K562 (cell line): Measurements from ENCODE around the gene TMIGD3. TPM values are rescaled to one million over a fixed set of nuclear protein-coding genes. Genes with fewer than 3 reads are reported as not detected.

Experiments used
- ATAC-seq: fragments of 200-7000 bp; cut with Tn5 transposase; 3 replicates; pipeline ENCODE4 v1.9.1; 2020; ENCODE audit warnings: moderate library complexity
- BruUV-seq: library from RNA; stranded (reverse); fragments of 400-500 nt; replicated peaks from 2 replicates; lab custom pipeline; 2021; lab: Mats Ljungman, UMichigan
- CTCF ChIA-PET: fragments of 300-600 bp; formaldehyde crosslinking; extraction: SDS; loops from one replicate; lab custom pipeline; 2021; ENCODE audit warnings: low intra/inter-chr PET ratio; lab: Yijun Ruan, JAX
- POLR2A ChIA-PET: fragments of 300-600, 350-650 bp; sonication (Branson Sonifier 250); formaldehyde crosslinking; extraction: SDS; loops from one replicate; lab custom pipeline; 2021; ENCODE audit warnings: antibody characterized with exemption, inconsistent platforms; lab: Yijun Ruan, JAX
- DNase-seq, 4 experiments: peaks; one replicate each; pipeline versions ENCODE4 v3.0.0 to v3.0.0-alpha.2; 2011 to 2018; ENCODE audit warnings: low spot score in 3 of 4, mixed read lengths in 3 of 4; ENCODE audit errors: extremely low read depth in 1 of 4
- FAIRE-seq: peaks from 2 replicates; lab custom pipeline; 2011; peaks lifted over from hg19 to GRCh38; lab: Jason Lieb, UNC
- H2AFZ ChIP-seq: 2 replicates; pipeline ENCODE4 v1.6.0; 2011; ENCODE audit warnings: low read depth, low read length, control low read depth, inconsistent platforms
- H3K27ac ChIP-seq: fragments of 200-600 bp; 3 replicates; pipeline ENCODE4 v1.8.0; 2011; ENCODE audit warnings: low read depth, mild to moderate bottlenecking, control low read depth, inconsistent platforms, low read length, moderate library complexity, mixed read lengths; ENCODE audit errors: extremely low read depth
- H3K27me3 ChIP-seq, 2 experiments: fragments of 300-600 bp in 1 of 2; 2 replicates in 1 of 2; 3 replicates in 1 of 2; pipeline versions ENCODE4 v1.6.0 to v1.8.0; 2011; ENCODE audit warnings: inconsistent platforms in 2 of 2, low read length in 2 of 2, mild to moderate bottlenecking in 1 of 2, mixed read lengths in 1 of 2, moderate library complexity in 1 of 2; ENCODE audit not compliant: control insufficient read depth in 2 of 2, insufficient read depth in 2 of 2
- H3K36me3 ChIP-seq: fragments of 300-600 bp; 3 replicates; pipeline ENCODE4 v1.8.0; 2011; ENCODE audit warnings: mild to moderate bottlenecking, low read length, inconsistent platforms; ENCODE audit not compliant: control insufficient read depth, insufficient read depth
- H3K4me1 ChIP-seq, 2 experiments: fragments of 200-600 bp in 1 of 2; replicated peaks in 1 of 2; 2 replicates in 1 of 2; 3 replicates in 1 of 2; pipeline versions ENCODE4 v1.5.1 to v1.8.0; 2011; ENCODE audit warnings: inconsistent platforms in 2 of 2, low read length in 2 of 2, mild to moderate bottlenecking in 1 of 2, mixed read lengths in 1 of 2, moderate library complexity in 1 of 2; ENCODE audit not compliant: control insufficient read depth in 2 of 2, insufficient read depth in 2 of 2
- H3K4me2 ChIP-seq: 2 replicates; pipeline ENCODE4 v1.6.1; 2011; ENCODE audit warnings: low read length, control low read depth, inconsistent platforms, mixed read lengths; ENCODE audit not compliant: insufficient read depth
- H3K4me3 ChIP-seq: fragments of 200-600 bp; sonication (generic), shearing (Covaris generic); 2 replicates; pipeline ENCODE4 v1.5.1; 2016; ENCODE audit warnings: control low read depth, inconsistent platforms
- H3K79me2 ChIP-seq: fragments of 200-600 bp; 3 replicates; pipeline ENCODE4 v1.8.0; 2011; ENCODE audit warnings: low read length, inconsistent platforms; ENCODE audit not compliant: control insufficient read depth, insufficient read depth
- H3K9ac ChIP-seq, 2 experiments: 2 replicates each; pipeline versions ENCODE4 v1.6.0 to v1.6.1; 2011; ENCODE audit warnings: low read depth in 2 of 2, low read length in 2 of 2, control low read depth in 1 of 2, inconsistent platforms in 1 of 2, mild to moderate bottlenecking in 1 of 2, mixed read lengths in 1 of 2; ENCODE audit not compliant: insufficient read depth in 1 of 2
- H3K9me1 ChIP-seq: one replicate; pipeline ENCODE4 v1.6.0; 2011; ENCODE audit warnings: inconsistent platforms, mild to moderate bottlenecking, low read length, moderate library complexity; ENCODE audit not compliant: control insufficient read depth, insufficient read depth
- H3K9me3 ChIP-seq: replicated peaks from 2 replicates; pipeline ENCODE4 v1.5.1; 2011; ENCODE audit warnings: low read depth, low read length, inconsistent platforms; ENCODE audit not compliant: control insufficient read depth, insufficient read depth
- H4K20me1 ChIP-seq: replicated peaks from 2 replicates; pipeline ENCODE4 v1.6.1; 2011; ENCODE audit warnings: low read length, inconsistent platforms, mixed read lengths; ENCODE audit not compliant: control insufficient read depth, insufficient read depth
- ATF1 ChIP-seq, 2 experiments: fragments of 450-650 bp in 1 of 2; IDR thresholded peaks; 2 replicates each; pipeline ENCODE4 v1.6.1; 2016; ENCODE audit warnings: missing compliant biosample characterization in 1 of 2, missing genetic modification characterization in 1 of 2
- CHD7 ChIP-seq: fragments of 200-600 bp; sonication (generic); IDR thresholded peaks from one replicate; pipeline ENCODE4 v1.6.1; 2012; ENCODE audit warnings: mild to moderate bottlenecking, low read depth, low read length, inconsistent platforms
- NFE2L1 ChIP-seq: fragments of 450-650 bp; IDR thresholded peaks from 2 replicates; pipeline ENCODE4 v1.6.1; 2016; ENCODE audit warnings: missing genetic modification characterization, low read depth, mild to moderate bottlenecking, missing compliant biosample characterization, moderate library complexity, borderline replicate concordance
- ZNF79 ChIP-seq: fragments of 250-450 bp; sonication (Bioruptor Pico); IDR thresholded peaks from 2 replicates; pipeline ENCODE4 v1.4.0; 2020; ENCODE audit warnings: low read depth, mild to moderate bottlenecking, moderate library complexity
- WGBS: fragments of 100-300 bp; shearing (Covaris generic); methylation state at CpG from one replicate; pipeline ENCODE4 v1.1.6; 2016; ENCODE audit warnings: low coverage, mixed read lengths; ENCODE audit not compliant: insufficient coverage; ENCODE audit errors: missing lambda C conversion rate; 5-methylcytosine and 5-hydroxymethylcytosine counted together
- in situ Hi-C: fragments of 300-500 bp; cut with MboI; formaldehyde crosslinking; loops from 4 replicates; pipeline ENCODE4 v1.15.0; 2018; ENCODE audit warnings: inconsistent platforms, mixed read lengths
- intact Hi-C: fragments of 100-400 bp; cut with micrococcal nuclease; formaldehyde crosslinking; loops from 2 replicates; pipeline ENCODE4 v1.14.2; 2022
- polyA plus RNA-seq, 8 experiments: library from polyadenylated mRNA; depleted of rRNA in 4 of 8; stranded (reverse) in 5 of 8; unstranded in 3 of 8; fragments of >200 nt; fragmentation: Nextera tagmentation in 2 of 8; fragmentation: Illumina TruSeq in 1 of 8; extraction: Ambion mirVana in 2 of 8; extraction: Trizol in 1 of 8; gene quantifications; 2 replicates each; pipeline versions ENCODE4 v1.2.1 to v1.2.3, GENCODE V29; 2011 to 2014; ENCODE audit warnings: inconsistent platforms in 1 of 8, missing spikeins in 1 of 8
- total RNA-seq, 7 experiments: library from RNA; depleted of rRNA in 6 of 7; stranded (reverse); fragments of >200 nt in 6 of 7; fragmentation: Illumina TruSeq in 2 of 7; extraction: Trizol in 2 of 7; gene quantifications; 2 replicates each; pipeline versions ENCODE4 v1.2.1 to v1.2.3, GENCODE V29; 2011 to 2021; ENCODE audit warnings: low replicate concordance in 1 of 7

Gene TMIGD3
- total and polyA plus RNA-seq, 9 of the 15 experiments (the other 6 are each of a cell fraction or from before 2014, with no cell fraction given) = 0.11 to 0.13 (median 0.11) TPM; not detected in 6

- in situ Hi-C loops (no loop called here), intact Hi-C loops (no loop called here)
- Histone ChIP-seq H3K4me2 (peak overlapping the region; percentile 38), H3K36me3 (no peaks in the 10 kb centered on the region), H3K9me1 (peaks cover 3% of the 10 kb centered on the region), H4K20me1 (no peaks in the 10 kb centered on the region), H3K9ac (peak overlapping the region in 1 of 2 experiments; percentile 23; a peak in 1 of 4 replicates), H3K4me3 (no peak overlapping the region), H3K27me3 (0 out of 5 replicates have a peak, but pooled peaks cover 0 to 2% of the 10 kb centered on the region in 2 experiments), H2AFZ (peak overlapping the region; percentile 83), H3K9me3 (no peaks in the 10 kb centered on the region), H3K4me1 (peaks cover 9 to 25% of the 10 kb centered on the region in 2 experiments), H3K79me2 (no peaks in the 10 kb centered on the region), H3K27ac (peak overlapping the region; percentile 24; the same call in 1 of the 3 replicates)
- 39% methylated on average over 13 of the region's 13 CpGs for WGBS
- CTCF ChIA-PET = no interaction called here
- FAIRE-seq = peak; percentile 73
- POLR2A ChIA-PET = interaction anchor here (0.6 to 4.7 kb wide), 2 partner anchors 8 to 21 kb away, joined by 3 to 23 read pairs; no protein-coding TSS in a partner anchor
- no TSS peak for BruUV-seq
- peak; percentile 82 for ATAC-seq
- peak; percentile 48 to 69 (median 58) for DNase-seq
- no peak for TF ChIP-seq NFE2L1 (tag)
- no peak for TF ChIP-seq ZNF79
- no peak for TF ChIP-seq CHD7
- TF ChIP-seq ATF1 (CRISPR knock-in tag; IDR thresholded peaks at IDR 0.05) = no peak
- peak; percentile 54 for TF ChIP-seq ATF1 (tag; IDR thresholded peaks at IDR 0.05)
Measured at GRCh38 chr1:111516005-111516535, 12.6 kb upstream of the TMIGD3 start.
